Cardiac fibroblast (primary cell): ENCODE results near the gene EHMT1.

ENCODE experiments used
- DNase-seq, 2 donors: peaks; one replicate each; pipeline versions ENCODE4 v3.0.0 to v3.0.0-alpha.2; 2010; ENCODE audit warnings: low read depth in 2 of 2
- H3K4me3 ChIP-seq, 2 donors: replicated peaks in 1 of 2; 1 replicate in 1 of 2; 2 replicates in 1 of 2; pipeline ENCODE4 v1.5.1; 2011; ENCODE audit warnings: low read depth in 2 of 2, low read length in 2 of 2, mild to moderate bottlenecking in 2 of 2, moderate library complexity in 1 of 2
- CTCF ChIP-seq: IDR thresholded peaks from one replicate; pipeline ENCODE4 v1.5.1; 2011; ENCODE audit warnings: low read depth, mild to moderate bottlenecking, low read length, inconsistent platforms

Gene EHMT1

GRCh38 chr9:137646341-137646740 lies 27.5 kb downstream of the EHMT1 start:
- no peak overlapping the region for H3K4me3 ChIP-seq

GRCh38 chr9:137647096-137647714 lies 28.4 kb downstream of the EHMT1 start:
- no peak for DNase-seq

More at GRCh38 chr9:137646341-137646740, 27.5 kb downstream of the EHMT1 start:
- TF ChIP-seq CTCF, result no peak
- no peak for DNase-seq

GRCh38 chr9:137648396-137648795 lies 29.6 kb downstream of the EHMT1 start:
- DNase-seq, result peak; percentile 20 to 59
- no peak for TF ChIP-seq CTCF
- H3K4me3 ChIP-seq, result no peak overlapping the region

More at GRCh38 chr9:137647096-137647714, 28.4 kb downstream of the EHMT1 start:
- no peak overlapping the region for H3K4me3 ChIP-seq
- no peak for TF ChIP-seq CTCF

GRCh38 chr9:137649553-137649952 lies 30.7 kb downstream of the EHMT1 start:
- no peak for TF ChIP-seq CTCF
- no peak for DNase-seq
- no peak overlapping the region for H3K4me3 ChIP-seq

GRCh38 chr9:137650259-137650658 lies 31.5 kb downstream of the EHMT1 start:
- no peak for TF ChIP-seq CTCF
- no peak for DNase-seq
- H3K4me3 ChIP-seq, result no peak overlapping the region

- TF ChIP-seq CTCF, result no peak
- DNase-seq, result no peak
- H3K4me3 ChIP-seq, result no peak overlapping the region
These were observed 32.0 kb downstream of the EHMT1 start for GRCh38 chr9:137650779-137651178.

GRCh38 chr9:137656416-137656815 lies 37.6 kb downstream of the EHMT1 start:
- DNase-seq, result no peak
- TF ChIP-seq CTCF, result no peak

More at GRCh38 chr9:137656416-137656815, 37.6 kb downstream of the EHMT1 start:
- H3K4me3 ChIP-seq, result no peak overlapping the region
